NCI-H1930 (cell line): ENCODE results near the gene FILIP1L.

Experiments
- DNase-seq, 2 experiments: peaks; one replicate each; lab custom pipeline; 2025; lab: John Stamatoyannopoulos, UW

Gene FILIP1L

GRCh38 chr3:100008081-100008698, 106.1 kb downstream of the FILIP1L start:
- no peak for DNase-seq

GRCh38 chr3:100007313-100007712, 107.0 kb downstream of the FILIP1L start:
- no peak for DNase-seq

- no peak for DNase-seq
Observed at GRCh38 chr3:100006570-100007271, 107.6 kb downstream of the FILIP1L start.

GRCh38 chr3:100005665-100006393, 108.5 kb downstream of the FILIP1L start:
- DNase-seq, result no peak

GRCh38 chr3:100004931-100005330, 109.4 kb downstream of the FILIP1L start:
- no peak for DNase-seq

- DNase-seq, result no peak
Observed at GRCh38 chr3:100003609-100004503, 110.4 kb downstream of the FILIP1L start.

- no peak for DNase-seq
Observed at GRCh38 chr3:100002599-100003350, 111.5 kb downstream of the FILIP1L start.

GRCh38 chr3:100001526-100002270, 112.6 kb downstream of the FILIP1L start:
- DNase-seq, result no peak

GRCh38 chr3:100001083-100001482, 113.2 kb downstream of the FILIP1L start:
- no peak for DNase-seq

- no peak for DNase-seq
Observed at GRCh38 chr3:99999536-99999935, 114.8 kb downstream of the FILIP1L start.

- no peak for DNase-seq
Observed at GRCh38 chr3:99997293-99997692, 117.0 kb downstream of the FILIP1L start.

- DNase-seq, result no peak
Observed at GRCh38 chr3:99990179-99990578, 124.1 kb downstream of the FILIP1L start.

- no peak for DNase-seq
Observed at GRCh38 chr3:99984668-99985067, 129.6 kb downstream of the FILIP1L start.

GRCh38 chr3:99984139-99984538, 130.2 kb downstream of the FILIP1L start:
- DNase-seq, result no peak

- no peak for DNase-seq
Observed at GRCh38 chr3:99982650-99983049, 131.7 kb downstream of the FILIP1L start.

- no peak for DNase-seq
Observed at GRCh38 chr3:99981138-99981537, 133.2 kb downstream of the FILIP1L start.

GRCh38 chr3:99980606-99981005, 133.7 kb downstream of the FILIP1L start:
- DNase-seq, result no peak

- no peak for DNase-seq
Observed at GRCh38 chr3:99978221-99978620, 136.1 kb downstream of the FILIP1L start.

GRCh38 chr3:99976584-99976983, 137.7 kb downstream of the FILIP1L start:
- DNase-seq, result no peak

- no peak for DNase-seq
Observed at GRCh38 chr3:99974989-99975388, 139.3 kb downstream of the FILIP1L start.
